AG04449 (cell line): ENCODE data around the gene PID1.

Source experiments
- CTCF ChIA-PET: fragments of 350-600 bp; formaldehyde crosslinking; extraction: SDS; loops from one replicate; lab custom pipeline; 2021; ENCODE audit warnings: antibody characterized with exemption; lab: Yijun Ruan, JAX
- POLR2A ChIA-PET: fragments of 400-600, 350-600 bp; formaldehyde crosslinking; extraction: SDS; loops from one replicate; lab custom pipeline; 2020; ENCODE audit warnings: antibody characterized with exemption, inconsistent platforms; lab: Yijun Ruan, JAX
- DNase-seq: peaks from one replicate; pipeline ENCODE4 v3.0.0-alpha.2; 2010; ENCODE audit warnings: low read depth, low spot score
- H3K4me3 ChIP-seq: 2 replicates; pipeline ENCODE4 v1.5.1; 2011; ENCODE audit warnings: low read depth, mild to moderate bottlenecking, control low read depth, low read length
- TF ChIP-seq, protein P1 (sequence below): IDR thresholded peaks from one replicate; pipeline ENCODE4 v1.5.1; 2011; ENCODE audit warnings: mild to moderate bottlenecking, moderate library complexity, low read length, control low read depth, inconsistent platforms; ENCODE audit not compliant: insufficient read depth; ENCODE audit errors: missing control alignments

PID1 gene

DNA sequence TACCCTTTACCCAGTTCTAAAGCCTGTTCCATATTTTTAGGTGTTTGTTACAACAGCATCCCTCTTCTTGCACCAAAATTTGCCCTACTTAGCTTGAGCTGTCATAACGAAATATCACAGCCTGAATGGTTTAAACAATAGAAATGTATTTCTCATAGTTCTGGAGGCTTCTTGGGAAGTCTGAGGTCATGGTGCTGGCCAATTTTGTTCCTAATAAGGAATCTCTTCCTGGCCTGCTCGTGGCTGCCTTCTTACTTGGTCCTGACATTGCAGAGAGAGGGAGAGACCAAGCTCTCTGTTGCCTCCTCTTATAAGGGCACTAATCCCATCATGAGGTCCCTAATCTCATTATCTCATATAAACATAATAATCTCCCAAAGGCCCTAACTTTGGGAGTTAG, 267.8 kb downstream of the PID1 start:
- no peak for DNase-seq
- TF ChIP-seq, protein P1, sequence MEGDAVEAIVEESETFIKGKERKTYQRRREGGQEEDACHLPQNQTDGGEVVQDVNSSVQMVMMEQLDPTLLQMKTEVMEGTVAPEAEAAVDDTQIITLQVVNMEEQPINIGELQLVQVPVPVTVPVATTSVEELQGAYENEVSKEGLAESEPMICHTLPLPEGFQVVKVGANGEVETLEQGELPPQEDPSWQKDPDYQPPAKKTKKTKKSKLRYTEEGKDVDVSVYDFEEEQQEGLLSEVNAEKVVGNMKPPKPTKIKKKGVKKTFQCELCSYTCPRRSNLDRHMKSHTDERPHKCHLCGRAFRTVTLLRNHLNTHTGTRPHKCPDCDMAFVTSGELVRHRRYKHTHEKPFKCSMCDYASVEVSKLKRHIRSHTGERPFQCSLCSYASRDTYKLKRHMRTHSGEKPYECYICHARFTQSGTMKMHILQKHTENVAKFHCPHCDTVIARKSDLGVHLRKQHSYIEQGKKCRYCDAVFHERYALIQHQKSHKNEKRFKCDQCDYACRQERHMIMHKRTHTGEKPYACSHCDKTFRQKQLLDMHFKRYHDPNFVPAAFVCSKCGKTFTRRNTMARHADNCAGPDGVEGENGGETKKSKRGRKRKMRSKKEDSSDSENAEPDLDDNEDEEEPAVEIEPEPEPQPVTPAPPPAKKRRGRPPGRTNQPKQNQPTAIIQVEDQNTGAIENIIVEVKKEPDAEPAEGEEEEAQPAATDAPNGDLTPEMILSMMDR = no peak
- H3K4me3 ChIP-seq = no peak overlapping the region
- CTCF ChIA-PET = no interaction called here
- POLR2A ChIA-PET = no interaction called here

DNA sequence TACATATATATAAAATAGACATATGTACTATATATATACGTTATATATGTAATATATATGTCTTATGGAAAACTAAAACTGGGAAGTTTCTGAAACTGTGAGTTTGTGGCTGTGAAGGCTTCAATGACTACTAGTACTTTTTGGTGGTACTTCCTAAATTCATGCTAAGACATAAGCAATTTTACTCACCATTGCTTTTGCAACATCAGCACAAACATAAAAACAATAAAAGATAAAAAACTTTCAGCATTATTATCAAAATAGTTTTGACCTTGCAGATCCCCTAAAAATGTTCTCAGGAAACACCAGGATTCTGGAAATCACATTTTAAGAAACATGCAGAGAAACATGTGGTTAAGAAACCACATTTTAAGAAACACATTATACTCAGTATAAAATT, 269.9 kb downstream of the PID1 start:
- ChIA-PET POLR2A (no interaction called here), CTCF (no interaction called here)
- DNase-seq = no peak
- H3K4me3 ChIP-seq = no peak overlapping the region
- TF ChIP-seq, protein P1 = no peak

DNA sequence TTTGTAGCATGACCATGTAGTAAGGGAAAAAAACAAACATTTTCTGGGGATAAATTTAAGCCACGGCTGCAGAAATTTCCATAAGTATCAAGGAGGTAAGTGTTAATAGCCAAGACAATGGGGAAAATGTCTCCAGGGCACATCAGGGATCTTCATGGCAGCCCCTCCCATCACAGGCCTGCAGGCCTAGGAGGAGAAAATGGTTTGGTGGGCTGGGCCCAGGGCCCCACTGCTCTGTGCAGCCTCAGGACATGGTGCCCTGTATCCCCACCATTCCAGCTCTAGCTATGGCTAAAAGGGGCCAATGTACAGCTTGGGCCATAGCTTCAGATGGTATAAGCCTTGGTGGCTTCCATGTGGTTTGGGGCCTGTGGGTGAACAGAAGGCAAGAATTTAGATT, 271.8 kb downstream of the PID1 start:
- TF ChIP-seq, protein P1 = no peak
- H3K4me3 ChIP-seq = no peak overlapping the region
- CTCF ChIA-PET = no interaction called here
- POLR2A ChIA-PET = no interaction called here
- no peak for DNase-seq

DNA sequence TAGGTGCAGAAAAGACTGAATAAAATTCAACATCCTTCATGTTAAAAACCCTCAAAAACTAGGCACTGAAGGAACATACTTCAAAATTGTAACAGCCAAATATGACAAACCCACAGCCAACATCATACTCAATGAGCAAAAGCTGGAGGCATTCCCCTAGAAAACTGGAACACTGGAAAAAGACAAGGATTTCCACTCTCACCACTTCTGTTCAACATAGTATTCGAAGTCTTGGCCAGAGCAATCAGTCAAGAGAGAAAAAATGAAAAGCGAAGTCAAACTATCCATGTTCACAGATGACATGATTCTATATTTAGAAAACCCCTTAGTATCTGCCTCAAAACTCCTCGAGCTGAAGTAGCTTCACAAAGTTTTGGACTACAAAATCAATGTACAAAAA, 282.3 kb downstream of the PID1 start:
- ChIA-PET CTCF (no interaction called here), POLR2A (no interaction called here)
- DNase-seq = no peak
- TF ChIP-seq, protein P1 = no peak
- H3K4me3 ChIP-seq = no peak overlapping the region

DNA sequence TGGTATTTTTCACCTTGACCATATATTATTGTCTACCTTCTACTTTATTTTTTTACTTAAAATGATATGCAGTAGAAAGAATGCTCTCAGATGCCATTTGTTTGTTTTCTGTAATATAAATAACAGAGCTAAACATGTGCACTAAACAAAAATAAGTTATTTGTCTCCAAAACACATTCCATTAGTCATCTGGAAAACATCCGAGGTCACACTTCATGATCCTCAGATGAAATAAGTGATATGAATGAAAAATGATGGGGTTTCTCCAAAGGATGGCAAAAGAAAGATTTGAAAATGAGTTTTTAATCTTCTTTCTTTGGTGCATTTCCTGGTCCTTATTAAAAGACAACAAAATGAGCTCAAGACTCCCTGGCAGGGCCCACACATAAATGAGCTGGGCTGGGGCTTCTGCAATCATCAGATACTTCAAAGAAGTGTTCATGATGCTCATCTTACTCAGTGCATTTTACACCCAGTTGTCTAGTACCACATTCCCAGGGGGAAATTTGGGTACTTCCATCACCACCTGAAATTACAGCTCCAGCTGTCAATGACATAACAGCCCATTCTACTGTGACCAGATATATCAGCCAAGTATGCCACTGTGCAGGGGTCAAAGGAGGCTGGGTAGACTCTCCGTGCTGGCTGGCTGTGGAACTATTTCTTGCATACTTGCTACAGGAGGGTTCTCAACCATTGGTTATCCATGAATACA, 283.5 kb downstream of the PID1 start:
- POLR2A ChIA-PET = no interaction called here
- H3K4me3 ChIP-seq = no peak overlapping the region
- TF ChIP-seq, protein P1 = no peak
- CTCF ChIA-PET = no interaction called here
- DNase-seq = no peak

DNA sequence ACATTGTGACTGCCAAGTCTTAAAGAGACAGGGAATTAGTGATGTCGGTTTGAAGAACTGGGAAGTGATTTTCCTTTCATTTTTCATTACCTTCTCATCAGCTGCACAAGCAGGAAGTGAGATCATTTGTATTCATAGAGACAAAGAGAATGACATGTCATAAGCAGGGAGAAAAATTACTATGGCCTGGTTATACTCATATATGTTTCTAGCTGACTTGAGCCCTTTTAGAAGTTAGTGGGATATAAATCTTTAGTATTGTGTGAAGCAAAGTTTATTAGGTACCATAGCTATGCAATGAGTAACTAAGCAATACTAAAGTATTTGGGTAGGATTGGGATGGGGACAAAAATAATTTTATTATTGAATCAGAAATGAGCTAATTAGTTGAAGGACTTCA, 284.1 kb downstream of the PID1 start:
- TF ChIP-seq, protein P1 = no peak
- no peak for DNase-seq
- no peak overlapping the region for H3K4me3 ChIP-seq
- POLR2A ChIA-PET = no interaction called here
- CTCF ChIA-PET = no interaction called here
